ENCODE data around the gene CBX4. TPM values are rescaled to one million over a fixed set of nuclear protein-coding genes. Genes with fewer than 3 reads are reported as not detected.

The CBX4 gene
- total RNA-seq, 1 experiment from 2014 or later, result 3.3 TPM

GRCh38 chr17:79862771-79863440 lies 23.7 kb upstream of the CBX4 start:
- Mint-ChIP-seq H3K9me3 (no peaks in the 10 kb centered on the region), H3K36me3 (no peaks in the 10 kb centered on the region), H3K27me3 (ENCODE audit: low read depth) (no peaks in the 10 kb centered on the region; the same call in 1 of the 2 replicates), H3K4me1 (peaks cover 12% of the 10 kb centered on the region), H3K27ac (no peak overlapping the region), H3K4me3 (no peak overlapping the region)
- no peak for DNase-seq (ENCODE audit: low spot score)
- ChIA-PET POLR2A (no interaction called here), CTCF (interaction anchor here (2.4 kb wide), 1 partner anchor 28 kb away, joined by 13 read pairs; no protein-coding TSS in a partner anchor)
- TF ChIP-seq CREM (CRISPR knock-in tag; IDR thresholded peaks at IDR 0.05) (no peak), ZBTB43 (CRISPR knock-in tag; IDR thresholded peaks at IDR 0.05) (no peak), MXD4 (CRISPR knock-in tag; IDR thresholded peaks at IDR 0.05; ENCODE audit: borderline replicate concordance) (no peak), NFYB (CRISPR knock-in tag; conservative IDR thresholded peaks at IDR 0.05; ENCODE audit: low read depth) (no peak), ZNF281 (CRISPR knock-in tag; IDR thresholded peaks at IDR 0.05) (no peak), NR1H2 (CRISPR knock-in tag; IDR thresholded peaks at IDR 0.05) (no peak), RELA (CRISPR knock-in tag; IDR thresholded peaks at IDR 0.05; ENCODE audit: borderline replicate concordance) (no peak), ZNF671 (CRISPR knock-in tag; IDR thresholded peaks at IDR 0.05) (no peak), GRHL2 (CRISPR knock-in tag; IDR thresholded peaks at IDR 0.05; ENCODE audit: insufficient replicate concordance, severe bottlenecking) (no peak), ZNF138 (CRISPR knock-in tag; conservative IDR thresholded peaks at IDR 0.05) (no peak), NR3C1 (CRISPR knock-in tag; conservative IDR thresholded peaks at IDR 0.05; ENCODE audit: low read depth) (no peak), ZSCAN18 (CRISPR knock-in tag; IDR thresholded peaks at IDR 0.05) (no peak), ZNF219 (CRISPR knock-in tag; IDR thresholded peaks at IDR 0.05; ENCODE audit: borderline replicate concordance) (no peak), ZNF532 (CRISPR knock-in tag; IDR thresholded peaks at IDR 0.05; ENCODE audit: borderline replicate concordance) (no peak), TEAD4 (CRISPR knock-in tag; IDR thresholded peaks at IDR 0.05) (no peak)
- no peak for ATAC-seq

- CTCF ChIA-PET, result interaction anchor here (0.7 to 1.0 kb wide), 5 partner anchors 21 to 146 kb away, joined by 3 to 4 read pairs (median 3); no protein-coding TSS in a partner anchor
- H3K27me3 Mint-ChIP-seq (ENCODE audit: low read depth), result no peaks in the 10 kb centered on the region; the same call in 1 of the 2 replicates
- no peak for DNase-seq (ENCODE audit: low spot score)
- TF ChIP-seq ETV6 (CRISPR knock-in tag; IDR thresholded peaks at IDR 0.05), result no peak
- TF ChIP-seq TP53 (CRISPR knock-in tag; IDR thresholded peaks at IDR 0.05), result no peak
- TF ChIP-seq SMAD4 (CRISPR knock-in tag; IDR thresholded peaks at IDR 0.05), result no peak
- TF ChIP-seq IRF1 (CRISPR knock-in tag; IDR thresholded peaks at IDR 0.05), result no peak
- no peak for TF ChIP-seq CREM (CRISPR knock-in tag; IDR thresholded peaks at IDR 0.05)
- TF ChIP-seq ZNF396 (CRISPR knock-in tag; IDR thresholded peaks at IDR 0.05; ENCODE audit: borderline replicate concordance), result no peak
- no peak for TF ChIP-seq AFF4 (CRISPR knock-in tag; IDR thresholded peaks at IDR 0.05; ENCODE audit: borderline replicate concordance)
Observed at GRCh38 chr17:79862238-79862637, 23.0 kb upstream of the CBX4 start.

More at GRCh38 chr17:79862238-79862637, 23.0 kb upstream of the CBX4 start:
- peaks cover 12% of the 10 kb centered on the region for H3K4me1 Mint-ChIP-seq
- H3K27ac Mint-ChIP-seq, result no peak overlapping the region
- no peaks in the 10 kb centered on the region for H3K36me3 Mint-ChIP-seq
- POLR2A ChIA-PET, result no interaction called here
- H3K9me3 Mint-ChIP-seq, result no peaks in the 10 kb centered on the region
- H3K4me3 Mint-ChIP-seq, result no peak overlapping the region
- ATAC-seq, result no peak

Data from WTC11 (cell line).